ENCODE measurements around the gene BCR. TPM values are rescaled to one million over a fixed set of nuclear protein-coding genes. Genes with fewer than 3 reads are reported as not detected.

BCR gene
- total and polyA plus RNA-seq, 2 of the 8 experiments (the other 6 are each of a cell fraction or from before 2014, with no cell fraction given): 66.7 to 130 TPM

DNA sequence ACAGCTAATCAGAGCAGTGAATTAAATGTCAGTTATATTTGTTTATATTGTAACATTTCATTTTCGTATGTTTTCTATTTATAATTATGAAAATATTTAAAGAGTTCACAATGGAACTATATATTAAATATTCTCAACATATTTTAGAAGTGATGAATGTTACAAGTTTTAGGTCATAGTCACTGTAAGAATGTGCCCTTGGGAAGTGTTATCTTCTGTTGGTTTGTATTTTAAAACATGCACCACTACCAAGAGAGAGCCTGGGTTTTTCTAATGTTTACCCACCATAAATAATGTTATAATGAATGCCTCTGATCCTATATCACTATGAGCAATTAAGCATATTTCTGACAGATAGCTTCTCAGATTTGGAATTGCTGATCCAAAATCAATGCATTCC, 171.0 kb downstream of the BCR start:
- ChIA-PET CTCF (ENCODE audit: partially characterized antibody) (interaction anchor here (1.5 kb wide), 1 partner anchor 35 kb away, joined by 7 read pairs; no protein-coding TSS in a partner anchor), POLR2A (ENCODE audit: partially characterized antibody) (no interaction called here)
- TF ChIP-seq RXRA (IDR thresholded peaks at IDR 0.05; ENCODE audit: insufficient read depth, low read depth, low read length): no peak
- TF ChIP-seq KDM1A (IDR thresholded peaks at IDR 0.05; ENCODE audit: borderline replicate concordance, low read length): no peak
- TF ChIP-seq NRF1 (IDR thresholded peaks at IDR 0.05; ENCODE audit: low read depth, low read length): no peak
- no peak for TF ChIP-seq HDAC6 (IDR thresholded peaks at IDR 0.05; ENCODE audit: low read depth, low read length)
- no peak for TF ChIP-seq EGR1 (IDR thresholded peaks at IDR 0.05; ENCODE audit: borderline replicate concordance, low read depth, low read length)
- no peak for TF ChIP-seq CEBPB (IDR thresholded peaks at IDR 0.05; ENCODE audit: low read depth, low read length)
- TF ChIP-seq KDM5A (IDR thresholded peaks at IDR 0.05; ENCODE audit: low read length): no peak
- TF ChIP-seq CHD2 (IDR thresholded peaks at IDR 0.05; ENCODE audit: low read length): no peak
- H4K91ac ChIP-seq (replicated peaks; ENCODE audit: insufficient read length, low read length): no peak overlapping the region
- no peak overlapping the region for H3K56ac ChIP-seq (replicated peaks; ENCODE audit: insufficient read length, low read depth, low read length)
- H3K18ac ChIP-seq (ENCODE audit: extremely low read depth, low read length): no peak overlapping the region
- no peak overlapping the region for H3K4ac ChIP-seq (replicated peaks; ENCODE audit: insufficient read length, low read depth, low read length)
- H3K23me2 ChIP-seq (ENCODE audit: low read depth, low read length): no peaks in the 10 kb centered on the region
- H2AK5ac ChIP-seq (ENCODE audit: low read depth, low read length): no peak overlapping the region
- no peaks in the 10 kb centered on the region for H3K36me3 ChIP-seq (ENCODE audit: control insufficient read depth in 2 of 4, insufficient read depth in 4 of 4, low read length in 3 of 4)
- FAIRE-seq (no peak), DNase-seq (ENCODE audit: low read depth in 1 of 2, low spot score in 2 of 2) (no peak)
- H2BK12ac ChIP-seq (ENCODE audit: low read depth, low read length): no peak overlapping the region
- H3K27ac ChIP-seq (ENCODE audit: low read depth, low read length): no peak overlapping the region
- H3K79me2 ChIP-seq (ENCODE audit: control insufficient read depth in 1 of 2, insufficient read depth in 2 of 2, low read length in 2 of 2): no peaks in the 10 kb centered on the region
- WGBS, 2 experiments (ENCODE audit: extremely low coverage in 1 of 2, insufficient coverage in 1 of 2, insufficient read length in 1 of 2, insufficient replicate concordance in 2 of 2, low coverage in 1 of 2, low lambda C conversion rate in 2 of 2, missing lambda C conversion rate in 1 of 2): 61% methylated on average over 1 of the region's 1 CpG; no CpG with 5 or more reads in 1 of the 2 experiments
- H3K4me3 ChIP-seq (ENCODE audit: extremely low read depth in 1 of 4, insufficient read depth in 2 of 4, low read depth in 3 of 4, low read length in 4 of 4): no peak overlapping the region
- H3K9me3 ChIP-seq (ENCODE audit: insufficient read depth in 2 of 2, low read depth in 1 of 2, low read length in 1 of 2): no peaks in the 10 kb centered on the region
- H3K14ac ChIP-seq (ENCODE audit: insufficient read length): no peak overlapping the region
- no peak overlapping the region for H4K8ac ChIP-seq (ENCODE audit: extremely low read depth, insufficient read depth, low read length)
- H3K23ac ChIP-seq (ENCODE audit: insufficient read length): no peak overlapping the region
- H2AFZ ChIP-seq (ENCODE audit: low read length): no peak overlapping the region
- no peaks in the 10 kb centered on the region for H3K4me1 ChIP-seq (replicated peaks in 1 of 4; ENCODE audit: control insufficient read depth in 3 of 4, insufficient read depth in 4 of 4, low read length in 3 of 4)
- no peak overlapping the region for H2BK15ac ChIP-seq (ENCODE audit: low read length)
- no peak overlapping the region for H2BK5ac ChIP-seq (ENCODE audit: low read depth, low read length)
- no peak overlapping the region for H2BK120ac ChIP-seq (replicated peaks; ENCODE audit: low read depth, low read length)
- H2BK20ac ChIP-seq (ENCODE audit: low read length): no peak overlapping the region
- peaks cover 5 to 23% (median 15%) of the 10 kb centered on the region in 4 experiments; a peak in 6 of 7 replicates for H3K27me3 ChIP-seq (replicated peaks in 1 of 4; ENCODE audit: control insufficient read depth in 3 of 4, extremely low read depth in 1 of 4, insufficient read depth in 3 of 4, low read length in 3 of 4)
- H3K4me2 ChIP-seq (ENCODE audit: insufficient read depth in 1 of 2, low read depth in 2 of 2, low read length in 2 of 2): no peak overlapping the region
- no peaks in the 10 kb centered on the region for H4K20me1 ChIP-seq (replicated peaks in 1 of 2; ENCODE audit: control insufficient read depth in 1 of 2, insufficient read depth in 2 of 2, low read length in 2 of 2)
- no peak overlapping the region for H3K9ac ChIP-seq (replicated peaks in 1 of 4; ENCODE audit: extremely low read depth in 1 of 4, low read depth in 3 of 4, low read length in 3 of 4)
- H3K79me1 ChIP-seq (ENCODE audit: low read depth, low read length): no peaks in the 10 kb centered on the region
- H4K5ac ChIP-seq (ENCODE audit: insufficient read length, low read depth, low read length): no peak overlapping the region

Data from H1 (cell line).